ENCODE measurements around the gene MXRA8. TPM values are rescaled to one million over a fixed set of nuclear protein-coding genes. Genes with fewer than 3 reads are reported as not detected.

MXRA8 gene
- total and polyA plus RNA-seq, 7 donors, result 7.2 to 24.3 (median 10.1) TPM

- H3K4me3 ChIP-seq, result peak overlapping the region; percentile 93
- H3K27me3 ChIP-seq (ENCODE audit: insufficient read depth in 3 of 3, low read length in 2 of 3), result no peaks in the 10 kb centered on the region
- peaks cover 0 to 8% of the 10 kb centered on the region in 2 donors for H3K36me3 ChIP-seq (ENCODE audit: insufficient read depth in 1 of 2, low read depth in 1 of 2)
- no peak for TF ChIP-seq CTCF (IDR thresholded peaks at IDR 0.05)
- no peaks in the 10 kb centered on the region for H3K9me3 ChIP-seq
- 20 to 29% (median 24%) methylated on average over 20 to 25 of the region's 25 CpGs for WGBS, 3 donors
- ATAC-seq, result peak in 3 of 4 donors; percentile 7 to 10 (median 9)
- peak overlapping the region; percentile 67 for H3K27ac ChIP-seq
- H3K4me1 ChIP-seq, result peaks cover 45% of the 10 kb centered on the region
- intact Hi-C loops (cut with DNase I), result loop anchor here in 1 of 2 donors (5.0 kb wide), 1 partner anchor 42 kb away; the partner anchor contains the start of gene DVL1
- DNase-seq, result peak; percentile 80 to 84
Measured at GRCh38 chr1:1305300-1306069, 52.9 kb downstream of the MXRA8 start.

- intact Hi-C loops (cut with DNase I), result loop anchor here in 1 of 2 donors (5.0 kb wide), 1 partner anchor 43 kb away; the partner anchor contains the start of gene DVL1
Measured at GRCh38 chr1:1304331-1305299, 53.7 kb downstream of the MXRA8 start.

GRCh38 chr1:1303736-1304135, 54.6 kb downstream of the MXRA8 start:
- Histone ChIP-seq H3K4me3 (no peak overlapping the region), H3K36me3 (ENCODE audit: insufficient read depth in 1 of 2, low read depth in 1 of 2) (peaks cover 0 to 3% of the 10 kb centered on the region in 2 donors), H3K27me3 (ENCODE audit: insufficient read depth in 3 of 3, low read length in 2 of 3) (no peaks in the 10 kb centered on the region), H3K4me1 (peaks cover 33% of the 10 kb centered on the region), H3K9me3 (no peaks in the 10 kb centered on the region), H3K27ac (peak overlapping the region; percentile 67)
- DNase-seq (no peak), ATAC-seq (no peak)
- no peak for TF ChIP-seq CTCF (IDR thresholded peaks at IDR 0.05)
- intact Hi-C loops (cut with DNase I), result no loop called here
- WGBS, 3 donors, result 65 to 74% (median 70%) methylated on average over 13 of the region's 13 CpGs

More at GRCh38 chr1:1304331-1305299, 53.7 kb downstream of the MXRA8 start:
- Histone ChIP-seq H3K27me3 (ENCODE audit: insufficient read depth in 3 of 3, low read length in 2 of 3) (no peaks in the 10 kb centered on the region), H3K36me3 (ENCODE audit: insufficient read depth in 1 of 2, low read depth in 1 of 2) (peaks cover 0 to 3% of the 10 kb centered on the region in 2 donors), H3K9me3 (no peaks in the 10 kb centered on the region), H3K4me3 (peak overlapping the region; percentile 93), H3K27ac (peak overlapping the region; percentile 67), H3K4me1 (peaks cover 42% of the 10 kb centered on the region)
- DNase-seq (peak; percentile 77 to 88), ATAC-seq (peak; percentile 4 to 27 (median 20))
- no peak for TF ChIP-seq CTCF (IDR thresholded peaks at IDR 0.05)
- 20 to 29% (median 21%) methylated on average over 28 to 29 of the region's 29 CpGs for WGBS, 3 donors

- Histone ChIP-seq H3K9me3 (no peaks in the 10 kb centered on the region), H3K4me3 (no peak overlapping the region), H3K27me3 (ENCODE audit: insufficient read depth in 3 of 3, low read length in 2 of 3) (no peaks in the 10 kb centered on the region), H3K27ac (no peak overlapping the region), H3K36me3 (ENCODE audit: insufficient read depth in 1 of 2, low read depth in 1 of 2) (peaks cover 0 to 4% of the 10 kb centered on the region in 2 donors), H3K4me1 (peaks cover 32% of the 10 kb centered on the region)
- DNase-seq, result no peak
- ATAC-seq, result no peak
- no peak for TF ChIP-seq CTCF (IDR thresholded peaks at IDR 0.05)
- intact Hi-C loops (cut with DNase I), result no loop called here
- 82 to 88% (median 84%) methylated on average over 29 to 31 of the region's 31 CpGs for WGBS, 3 donors
Measured at GRCh38 chr1:1302951-1303509, 55.3 kb downstream of the MXRA8 start.

Other genes starting within 250 kb of the MXRA8 start
- 1 to 10 TPM; 1.5 to 3.5 (median 2.6) TPM for gene C1orf159, start 242.5 kb downstream of the MXRA8 start, total RNA-seq
- 1 to 10 TPM; 4.1 to 6.7 (median 4.3) TPM for gene C1orf159, start 242.5 kb downstream of the MXRA8 start, polyA plus RNA-seq
- gene TTLL10, start 184.7 kb downstream of the MXRA8 start, total RNA-seq, result under 1 TPM in 1 of 4 donors, not detected in 3; 0.27 TPM
- gene TTLL10, start 184.7 kb downstream of the MXRA8 start, polyA plus RNA-seq, result under 1 TPM; 0.03 to 0.10 (median 0.10) TPM
- under 1 TPM in 1 of 4 donors, not detected in 3; 0.27 TPM for gene TNFRSF18, start 152.0 kb downstream of the MXRA8 start, total RNA-seq
- under 1 TPM; 0.04 to 0.76 (median 0.13) TPM for gene TNFRSF18, start 152.0 kb downstream of the MXRA8 start, polyA plus RNA-seq
- 1 to 10 TPM; 1.4 to 4.6 (median 3.7) TPM for gene TNFRSF4, start 144.4 kb downstream of the MXRA8 start, total RNA-seq
- 1 to 10 TPM; 1.7 to 3.8 (median 2.6) TPM for gene TNFRSF4, start 144.4 kb downstream of the MXRA8 start, polyA plus RNA-seq
- gene SDF4, start 126.6 kb downstream of the MXRA8 start, total RNA-seq, result 100 to 1,000 TPM in 1 of 4 donors, 10 to 100 TPM in 3; 70.6 to 109 (median 82.5) TPM
- gene SDF4, start 126.6 kb downstream of the MXRA8 start, polyA plus RNA-seq, result 100 to 1,000 TPM in 2 of 3 donors, 10 to 100 TPM in 1; 67.5 to 129 (median 108) TPM
- gene B3GALT6, start 126.3 kb downstream of the MXRA8 start, total RNA-seq, result 10 to 100 TPM in 3 of 4 donors, 1 to 10 TPM in 1; 8.9 to 13.7 (median 11.1) TPM
- 10 to 100 TPM in 2 of 3 donors, 1 to 10 TPM in 1; 7.7 to 30.3 (median 15.6) TPM for gene B3GALT6, start 126.3 kb downstream of the MXRA8 start, polyA plus RNA-seq
- gene C1QTNF12, start 111.8 kb downstream of the MXRA8 start, total RNA-seq, result 1 to 10 TPM in 2 of 4 donors, under 1 TPM in 2; 0.75 to 1.4 (median 1.0) TPM
- gene C1QTNF12, start 111.8 kb downstream of the MXRA8 start, polyA plus RNA-seq, result under 1 TPM; 0.13 to 0.98 (median 0.36) TPM
- 10 to 100 TPM; 36.8 to 48.1 (median 42.4) TPM for gene UBE2J2, start 84.7 kb downstream of the MXRA8 start, total RNA-seq
- gene UBE2J2, start 84.7 kb downstream of the MXRA8 start, polyA plus RNA-seq, result 10 to 100 TPM; 44.9 to 80.9 (median 62.3) TPM
- 1 to 10 TPM; 1.4 to 3.5 (median 1.4) TPM for gene SCNN1D, start 78.1 kb downstream of the MXRA8 start, total RNA-seq
- gene SCNN1D, start 78.1 kb downstream of the MXRA8 start, polyA plus RNA-seq, result 1 to 10 TPM in 2 of 3 donors, under 1 TPM in 1; 0.48 to 2.0 (median 1.6) TPM
- gene ACAP3, start 50.6 kb downstream of the MXRA8 start, total RNA-seq, result 10 to 100 TPM; 20.8 to 32.0 (median 26.3) TPM
- 10 to 100 TPM; 14.7 to 23.7 (median 15.5) TPM for gene ACAP3, start 50.6 kb downstream of the MXRA8 start, polyA plus RNA-seq
- 1 to 10 TPM; 3.7 to 7.3 (median 5.8) TPM for gene PUSL1, start 50.0 kb downstream of the MXRA8 start, total RNA-seq
- 1 to 10 TPM; 7.9 to 9.1 (median 9.0) TPM for gene PUSL1, start 50.0 kb downstream of the MXRA8 start, polyA plus RNA-seq
- 10 to 100 TPM; 55.6 to 80.8 (median 64.0) TPM for gene INTS11, start 33.9 kb downstream of the MXRA8 start, total RNA-seq
- gene INTS11, start 33.9 kb downstream of the MXRA8 start, polyA plus RNA-seq, result 10 to 100 TPM; 71.2 to 72.7 (median 71.8) TPM
- gene CPTP, start 33.8 kb downstream of the MXRA8 start, total RNA-seq, result 10 to 100 TPM; 18.2 to 39.5 (median 23.8) TPM
- 10 to 100 TPM; 31.3 to 38.1 (median 33.4) TPM for gene CPTP, start 33.8 kb downstream of the MXRA8 start, polyA plus RNA-seq
- gene TAS1R3, start 27.3 kb downstream of the MXRA8 start, total RNA-seq, result under 1 TPM in 3 of 4 donors, not detected in 1; 0.06 to 0.10 (median 0.06) TPM
- under 1 TPM; 0.08 to 0.25 (median 0.18) TPM for gene TAS1R3, start 27.3 kb downstream of the MXRA8 start, polyA plus RNA-seq
- 100 to 1,000 TPM; 162 to 215 (median 210) TPM for gene DVL1, start 9.1 kb downstream of the MXRA8 start, total RNA-seq
- 100 to 1,000 TPM; 183 to 209 (median 206) TPM for gene DVL1, start 9.1 kb downstream of the MXRA8 start, polyA plus RNA-seq
- 100 to 1,000 TPM; 180 to 194 (median 183) TPM for gene AURKAIP1, start 16.7 kb upstream of the MXRA8 start, total RNA-seq
- gene AURKAIP1, start 16.7 kb upstream of the MXRA8 start, polyA plus RNA-seq, result 100 to 1,000 TPM; 306 to 534 (median 341) TPM
- gene CCNL2, start 40.8 kb upstream of the MXRA8 start, total RNA-seq, result 10 to 100 TPM; 40.2 to 71.8 (median 46.1) TPM
- 10 to 100 TPM; 50.1 to 59.3 (median 54.7) TPM for gene CCNL2, start 40.8 kb upstream of the MXRA8 start, polyA plus RNA-seq
- 100 to 1,000 TPM; 114 to 159 (median 143) TPM for gene MRPL20, start 48.7 kb upstream of the MXRA8 start, total RNA-seq
- gene MRPL20, start 48.7 kb upstream of the MXRA8 start, polyA plus RNA-seq, result 100 to 1,000 TPM; 211 to 308 (median 255) TPM
- gene ANKRD65, start 62.7 kb upstream of the MXRA8 start, total RNA-seq, result 1 to 10 TPM in 3 of 4 donors, under 1 TPM in 1; 0.77 to 5.4 (median 3.0) TPM
- 1 to 10 TPM; 1.1 to 2.9 (median 1.6) TPM for gene ANKRD65, start 62.7 kb upstream of the MXRA8 start, polyA plus RNA-seq
- 10 to 100 TPM in 3 of 4 donors, 1 to 10 TPM in 1; 4.5 to 25.3 (median 13.8) TPM for gene VWA1, start 77.1 kb upstream of the MXRA8 start, total RNA-seq
- gene VWA1, start 77.1 kb upstream of the MXRA8 start, polyA plus RNA-seq, result 1 to 10 TPM; 1.4 to 7.8 (median 4.1) TPM
- under 1 TPM; 0.47 to 0.99 (median 0.61) TPM for gene ATAD3C, start 91.1 kb upstream of the MXRA8 start, total RNA-seq
- gene ATAD3C, start 91.1 kb upstream of the MXRA8 start, polyA plus RNA-seq, result under 1 TPM; 0.12 to 0.61 (median 0.13) TPM
- 10 to 100 TPM in 1 of 4 donors, 1 to 10 TPM in 3; 4.6 to 11.8 (median 9.0) TPM for gene ATAD3B, start 113.2 kb upstream of the MXRA8 start, total RNA-seq
- gene ATAD3B, start 113.2 kb upstream of the MXRA8 start, polyA plus RNA-seq, result 10 to 100 TPM in 2 of 3 donors, 1 to 10 TPM in 1; 9.6 to 19.4 (median 12.3) TPM
- gene ATAD3A, start 153.6 kb upstream of the MXRA8 start, total RNA-seq, result 10 to 100 TPM; 20.6 to 33.5 (median 24.1) TPM
- gene ATAD3A, start 153.6 kb upstream of the MXRA8 start, polyA plus RNA-seq, result 10 to 100 TPM; 35.6 to 48.6 (median 41.4) TPM
- gene TMEM240, start 182.1 kb upstream of the MXRA8 start, total RNA-seq, result 1 to 10 TPM in 3 of 4 donors, under 1 TPM in 1; 0.88 to 1.4 (median 1.2) TPM
- 1 to 10 TPM in 1 of 3 donors, under 1 TPM in 2; 0.55 to 1.8 (median 0.98) TPM for gene TMEM240, start 182.1 kb upstream of the MXRA8 start, polyA plus RNA-seq
- 100 to 1,000 TPM; 130 to 185 (median 167) TPM for gene SSU72, start 216.3 kb upstream of the MXRA8 start, total RNA-seq
- 100 to 1,000 TPM; 137 to 207 (median 192) TPM for gene SSU72, start 216.3 kb upstream of the MXRA8 start, polyA plus RNA-seq
- gene FNDC10, start 241.6 kb upstream of the MXRA8 start, total RNA-seq, result under 1 TPM in 3 of 4 donors, not detected in 1; 0.44 to 0.89 (median 0.82) TPM
- gene FNDC10, start 241.6 kb upstream of the MXRA8 start, polyA plus RNA-seq, result under 1 TPM; 0.15 to 0.96 (median 0.34) TPM

Measured in psoas muscle (tissue), 8 donors.